ENCODE results near the gene DIP2B.

DNA sequence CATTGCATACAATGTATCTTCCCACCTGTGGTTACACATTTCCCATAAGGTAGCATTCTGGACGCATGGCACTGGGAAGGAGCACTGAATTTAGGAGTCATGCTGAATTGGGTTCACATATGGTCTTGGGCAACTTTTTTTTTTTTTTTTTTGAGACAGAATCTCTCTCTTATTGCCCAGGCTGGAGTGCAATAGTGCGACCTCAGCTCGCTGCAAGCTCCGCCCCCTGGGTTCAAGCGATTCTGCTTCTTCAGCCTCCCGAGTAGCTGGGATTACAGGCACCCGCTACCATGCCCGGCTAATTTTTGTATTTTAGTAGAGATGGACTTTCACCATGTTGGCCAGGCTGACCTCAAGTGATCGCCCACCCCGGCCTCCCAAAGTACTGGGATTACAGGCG lies 13.3 kb downstream of the DIP2B start:
- TF ChIP-seq CTCF (IDR thresholded peaks at IDR 0.05 in 8 of 11, conservative IDR thresholded peaks at IDR 0.05 in 3 of 11) (no peak), POLR2AphosphoS5 (IDR thresholded peaks at IDR 0.05) (no peak)

Data from spleen (tissue), 7 donors.